ENCODE results near the gene ELMO1.

DNA sequence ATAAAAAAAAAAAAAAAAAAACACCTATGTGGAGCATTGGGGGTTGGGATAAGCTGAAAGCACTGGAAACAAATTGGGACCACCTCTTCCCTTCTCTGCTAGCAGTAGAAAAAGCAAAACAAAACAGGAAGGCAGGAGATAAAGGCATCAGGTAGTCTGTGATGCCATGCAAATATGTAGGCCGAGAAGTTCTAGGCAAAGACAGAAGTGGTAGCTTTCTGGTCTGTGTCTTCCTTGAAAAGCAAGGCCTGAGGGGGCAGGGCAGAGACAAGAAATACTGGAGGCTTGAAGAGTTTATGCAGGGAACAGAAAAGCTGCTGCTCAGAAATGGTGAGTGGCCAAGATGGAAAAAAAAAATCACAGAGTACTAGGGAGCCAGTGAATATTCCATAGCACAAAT, 111.1 kb downstream of the ELMO1 start:
- TF ChIP-seq POLR2AphosphoS5 (IDR thresholded peaks at IDR 0.05; ENCODE audit: low read depth, low read length) (no peak), POLR2A (IDR thresholded peaks at IDR 0.05; ENCODE audit: low read depth, low read length) (no peak)

Data from GM12892 (cell line).